ENCODE results near the gene TBX18. TPM values are rescaled to one million over a fixed set of nuclear protein-coding genes. Genes with fewer than 3 reads are reported as not detected.

The TBX18 gene
- total RNA-seq, 1 experiment from 2014 or later, result 0.48 TPM

- DNase-seq (ENCODE audit: low spot score), result no peak
These were observed 93.2 kb downstream of the TBX18 start for GRCh38 chr6:84671183-84671582.

GRCh38 chr6:84669945-84670344 is 94.5 kb downstream of the TBX18 start:
- no peak for DNase-seq (ENCODE audit: low spot score)

- DNase-seq (ENCODE audit: low spot score), result no peak
These were observed 96.9 kb downstream of the TBX18 start for GRCh38 chr6:84667252-84668213.

- no peak for DNase-seq (ENCODE audit: low spot score)
These were observed 99.0 kb downstream of the TBX18 start for GRCh38 chr6:84665401-84665800.

- no peak for DNase-seq (ENCODE audit: low spot score)
These were observed 100.5 kb downstream of the TBX18 start for GRCh38 chr6:84663866-84664265.

- DNase-seq (ENCODE audit: low spot score), result peak; percentile 11
These were observed 106.9 kb downstream of the TBX18 start for GRCh38 chr6:84657486-84657885.

- no peak for DNase-seq (ENCODE audit: low spot score)
These were observed 107.4 kb downstream of the TBX18 start for GRCh38 chr6:84657025-84657424.

- no peak for DNase-seq (ENCODE audit: low spot score)
These were observed 111.3 kb downstream of the TBX18 start for GRCh38 chr6:84653027-84653551.

- DNase-seq (ENCODE audit: low spot score), result no peak
These were observed 111.9 kb downstream of the TBX18 start for GRCh38 chr6:84652356-84653026.

- no peak for DNase-seq (ENCODE audit: low spot score)
These were observed 112.8 kb downstream of the TBX18 start for GRCh38 chr6:84651583-84651982.

GRCh38 chr6:84648444-84648843 is 116.0 kb downstream of the TBX18 start:
- no peak for DNase-seq (ENCODE audit: low spot score)

GRCh38 chr6:84645563-84646266 is 118.7 kb downstream of the TBX18 start:
- no peak for DNase-seq (ENCODE audit: low spot score)

- peak; percentile 6 for DNase-seq (ENCODE audit: low spot score)
These were observed 119.4 kb downstream of the TBX18 start for GRCh38 chr6:84645000-84645399.

- DNase-seq (ENCODE audit: low spot score), result no peak
These were observed 120.6 kb downstream of the TBX18 start for GRCh38 chr6:84643778-84644177.

- no peak for DNase-seq (ENCODE audit: low spot score)
These were observed 123.3 kb downstream of the TBX18 start for GRCh38 chr6:84641076-84641475.

- no peak for DNase-seq (ENCODE audit: low spot score)
These were observed 125.0 kb downstream of the TBX18 start for GRCh38 chr6:84639396-84639795.

GRCh38 chr6:84638286-84638685 is 126.1 kb downstream of the TBX18 start:
- DNase-seq (ENCODE audit: low spot score), result no peak

All from H4 (cell line).